Spleen (tissue), 7 donors: ENCODE data around the gene NECTIN1.

Source experiments
- CTCF ChIP-seq, 11 experiments: fragments of 200-600 bp in 7 of 11; fragments of 450-650 bp in 4 of 11; sonication (generic) in 4 of 11; IDR thresholded peaks in 8 of 11; conservative IDR thresholded peaks in 3 of 11; 1 replicate in 7 of 11; 2 replicates in 4 of 11; pipeline versions ENCODE4 v1.4.0 to v1.8.0; 2016 to 2021; ENCODE audit warnings: antibody characterized with exemption in 11 of 11, inconsistent platforms in 4 of 11, mild to moderate bottlenecking in 1 of 11
- POLR2A ChIP-seq, 3 donors: fragments of 450-650 bp; IDR thresholded peaks; one replicate each; pipeline ENCODE4 v1.5.1; 2017; ENCODE audit warnings: antibody characterized with exemption in 3 of 3, mild to moderate bottlenecking in 1 of 3
- donor health status: DM: no; HTN: no; CAD: no; lungs with moderate emphysema.
- donor health status: DM: no; HTN: no; CAD: no.
- donor health status: DM: no; HTN: no; CAD: no.

GRCh38 chr11:119618208-119618909, 110.6 kb downstream of the NECTIN1 start:
- no peak for TF ChIP-seq POLR2A (IDR thresholded peaks at IDR 0.05)
- no peak for TF ChIP-seq CTCF (IDR thresholded peaks at IDR 0.05 in 8 of 11, conservative IDR thresholded peaks at IDR 0.05 in 3 of 11)
